ENCODE results near the gene GALK1. TPM values are rescaled to one million over a fixed set of nuclear protein-coding genes. Genes with fewer than 3 reads are reported as not detected.
"Not testable (repeated sequence)": the region's sequence is repeated elsewhere in the genome, so short reads cannot be mapped to it uniquely, and the experiment has no call there.

GALK1 gene
- total RNA-seq, 1 donor from 2014 or later, result 11.4 TPM

DNA sequence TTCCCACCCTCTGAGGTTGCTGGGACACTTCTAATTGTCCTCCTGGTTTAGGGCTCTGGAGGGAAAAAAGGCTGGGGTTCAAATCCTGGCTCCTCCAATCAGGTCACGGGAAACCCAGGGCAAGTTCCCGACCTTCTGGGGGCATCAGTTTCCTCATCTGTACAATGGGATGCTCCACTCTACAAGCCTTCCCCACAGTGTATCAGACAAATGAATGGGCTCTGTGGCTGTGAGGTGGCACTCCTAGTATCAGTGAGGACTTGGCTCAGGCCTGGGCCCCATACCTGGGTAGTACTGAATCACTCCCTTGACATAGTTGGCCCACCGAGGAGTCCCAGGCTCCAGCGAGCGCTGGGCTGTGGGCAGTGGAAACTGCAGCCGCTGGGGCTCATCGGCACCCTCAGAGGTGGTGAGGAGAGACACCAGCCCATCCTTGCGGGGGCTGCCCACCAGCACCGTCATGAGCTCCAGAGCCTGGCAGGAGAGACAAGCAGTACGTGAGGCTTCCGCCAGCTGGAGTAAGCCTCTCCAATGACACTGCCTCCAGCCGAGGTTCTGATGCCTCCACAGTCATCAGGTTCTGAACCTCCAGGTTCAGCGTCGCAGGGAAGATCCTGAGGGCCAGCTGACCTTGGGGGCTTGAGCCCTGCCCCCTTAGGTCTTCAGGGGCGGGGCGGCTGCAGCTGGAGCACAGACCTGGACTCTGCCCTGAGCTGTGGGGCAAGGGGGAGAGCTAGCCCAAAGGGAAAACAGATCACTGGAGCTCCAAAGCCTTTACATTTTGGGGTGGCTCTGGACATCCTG, 1.2 kb downstream of the GALK1 start:
- no peak for DNase-seq

DNA sequence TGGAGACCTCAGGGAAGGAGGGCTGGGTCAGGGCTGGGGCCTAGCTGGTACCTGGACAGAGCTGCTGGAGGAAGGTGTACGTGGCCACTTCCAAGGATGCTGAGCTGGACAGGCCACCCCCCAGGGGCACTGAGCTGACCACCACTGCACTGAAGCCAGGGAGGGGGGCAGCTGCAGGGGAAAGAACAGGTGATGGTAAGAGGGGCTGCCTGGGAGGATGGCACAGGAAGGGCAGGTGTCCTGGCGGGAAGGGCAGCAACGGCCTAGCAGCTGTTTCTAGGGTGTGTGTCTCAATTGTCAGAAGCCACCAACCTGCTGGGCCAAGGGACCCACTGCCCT, 1.8 kb downstream of the GALK1 start:
- no peak for DNase-seq

DNA sequence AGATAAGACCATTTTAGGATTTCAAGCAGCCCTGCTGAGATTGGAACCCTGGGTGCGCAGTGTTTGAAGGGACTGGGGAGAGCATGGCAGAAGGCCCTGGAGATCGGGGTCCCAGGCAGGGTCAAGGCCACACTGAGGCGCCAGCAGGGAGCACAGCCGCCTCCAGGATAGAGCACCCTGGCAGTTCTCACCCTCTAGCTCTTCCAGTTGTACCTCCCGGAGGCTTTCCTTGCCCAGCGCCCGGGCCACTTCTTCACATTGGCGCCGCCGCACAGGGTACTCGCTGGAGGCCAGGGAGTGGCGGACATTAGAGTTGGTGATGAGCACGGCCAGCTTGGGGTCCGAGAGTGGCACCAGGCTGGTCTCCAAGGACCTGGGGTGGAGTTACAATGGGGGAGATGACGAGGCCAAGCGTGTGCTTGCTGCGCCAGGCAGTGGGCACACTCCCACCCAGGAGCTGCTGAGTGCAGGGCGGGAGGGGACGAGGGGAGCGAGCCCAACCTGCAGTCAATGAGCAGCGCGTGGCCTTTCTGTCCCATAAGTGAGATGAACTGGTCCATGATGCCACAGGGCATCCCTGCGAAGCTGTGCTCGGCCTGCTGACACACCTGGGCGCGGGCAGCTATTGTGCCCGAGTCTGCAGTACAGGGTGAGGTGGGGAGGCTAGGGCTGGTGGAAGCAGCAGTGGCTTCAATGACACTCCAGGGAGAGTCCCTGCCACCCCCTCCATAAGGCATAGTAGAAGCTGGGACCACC, 2.3 kb downstream of the GALK1 start:
- DNase-seq, result no peak

DNA sequence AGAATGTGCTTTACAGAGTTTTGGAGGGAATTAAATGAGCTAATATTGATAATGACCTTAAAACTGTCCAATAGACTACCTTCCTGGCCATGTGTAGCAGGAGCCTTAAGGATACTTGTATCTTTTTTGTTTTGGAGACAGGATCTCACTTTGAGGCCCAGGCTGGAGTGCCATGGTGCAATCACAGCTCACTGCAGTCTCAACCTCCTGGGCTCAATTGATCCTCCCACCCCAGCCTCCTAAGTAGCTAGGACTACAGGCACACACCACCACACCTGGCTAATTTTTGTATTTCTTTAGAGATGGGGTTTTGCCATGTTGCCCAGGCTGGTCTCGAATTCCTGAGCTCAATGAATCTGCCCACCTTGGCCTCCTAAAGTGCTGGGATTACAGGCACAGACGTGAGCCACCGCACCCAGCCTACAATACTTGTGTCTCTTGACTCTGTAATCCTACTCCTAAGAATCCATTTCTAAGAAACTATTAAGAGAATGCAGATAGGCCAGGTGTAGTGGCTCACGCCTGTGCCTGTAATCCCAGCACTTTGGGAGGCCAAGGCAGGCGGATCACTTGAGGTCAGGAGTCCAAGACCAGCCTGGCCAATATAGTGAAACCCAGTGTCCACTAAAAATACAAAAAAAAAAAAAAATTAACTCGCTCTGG, 4.9 kb downstream of the GALK1 start:
- not testable (repeated sequence) for DNase-seq

DNA sequence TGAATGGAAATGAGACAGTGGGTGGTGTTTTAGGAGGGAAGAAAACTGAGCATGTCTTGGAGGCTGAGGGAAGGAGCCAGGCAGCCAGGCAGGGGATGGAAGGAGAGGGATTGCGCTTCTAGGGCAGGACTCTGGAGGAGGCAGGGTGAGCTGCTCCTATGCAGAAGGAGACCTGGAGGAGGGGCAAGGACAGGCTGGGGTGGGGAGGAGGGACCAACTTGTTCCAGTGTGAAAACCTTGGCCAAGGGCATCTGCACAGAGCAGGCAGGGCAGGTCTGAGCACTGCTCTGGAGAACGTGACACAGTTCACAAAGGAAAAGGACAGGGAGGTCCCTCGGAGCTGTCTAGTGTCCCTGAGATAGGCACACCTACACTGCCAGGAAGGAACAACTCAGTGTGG, 5.5 kb downstream of the GALK1 start:
- DNase-seq, result no peak

DNA sequence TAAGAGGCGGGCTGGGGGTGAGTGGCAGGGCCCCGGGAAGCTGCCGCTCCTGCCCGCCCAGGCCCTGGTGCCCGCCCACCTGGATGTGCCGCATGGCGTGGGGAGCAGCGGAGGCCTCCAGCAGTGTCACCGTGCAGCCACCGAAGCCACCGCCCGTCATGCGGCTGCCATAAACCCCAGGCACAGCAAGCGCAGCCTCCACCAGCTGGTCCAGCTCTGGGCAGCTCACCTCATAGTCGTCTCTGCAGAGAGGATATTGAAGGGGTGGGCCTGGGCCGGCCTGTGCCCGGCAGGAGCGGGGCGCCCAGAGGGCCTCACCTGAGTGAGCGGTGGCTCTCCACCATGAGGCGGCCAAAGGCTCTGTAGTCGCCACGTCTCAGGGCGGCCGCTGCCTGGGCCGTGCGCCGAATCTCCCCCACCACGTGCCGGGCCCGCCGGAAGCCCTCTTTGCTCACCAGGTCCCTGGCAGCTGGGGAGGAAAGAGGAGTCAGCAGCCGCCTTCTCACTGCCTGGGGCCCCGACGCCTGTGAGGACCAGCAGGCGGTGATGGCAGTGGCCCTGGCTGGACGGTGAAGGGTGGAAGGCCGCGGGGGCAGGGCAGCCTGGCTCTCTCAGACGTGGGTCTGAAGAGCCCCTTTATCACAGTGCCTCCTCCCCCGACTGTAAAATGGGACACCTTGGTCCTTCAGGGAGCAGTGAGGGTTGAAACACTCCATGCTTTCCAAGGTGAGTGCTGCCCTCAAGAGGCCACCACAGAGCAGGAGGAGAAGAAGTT, 6.7 kb downstream of the GALK1 start:
- no peak for DNase-seq

DNA sequence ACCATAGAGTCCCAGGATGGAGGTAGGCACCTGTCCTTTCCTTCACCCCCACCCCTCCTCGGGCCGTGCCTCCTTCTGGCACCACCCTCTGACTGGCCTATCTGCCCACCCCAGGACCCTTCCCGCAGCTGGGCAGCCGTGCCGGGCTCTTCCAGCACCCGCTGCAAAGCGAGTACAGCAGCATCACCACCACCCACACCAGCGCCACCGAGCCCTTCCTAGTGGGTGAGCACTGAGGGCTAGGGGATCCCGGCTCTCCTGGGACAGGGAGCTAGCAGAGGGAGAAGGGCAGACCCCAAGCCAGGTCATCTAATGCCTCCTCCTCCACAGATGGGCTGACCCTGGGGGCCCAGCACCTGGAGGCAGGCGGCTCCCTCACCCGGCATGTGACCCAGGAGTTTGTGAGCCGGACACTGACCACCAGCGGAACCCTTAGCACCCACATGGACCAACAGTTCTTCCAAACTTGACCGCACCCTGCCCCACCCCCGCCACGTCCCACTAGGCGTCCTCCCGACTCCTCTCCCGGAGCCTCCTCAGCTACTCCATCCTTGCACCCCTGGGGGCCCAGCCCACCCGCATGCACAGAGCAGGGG, 7.8 kb downstream of the GALK1 start:
- DNase-seq, result no peak

DNA sequence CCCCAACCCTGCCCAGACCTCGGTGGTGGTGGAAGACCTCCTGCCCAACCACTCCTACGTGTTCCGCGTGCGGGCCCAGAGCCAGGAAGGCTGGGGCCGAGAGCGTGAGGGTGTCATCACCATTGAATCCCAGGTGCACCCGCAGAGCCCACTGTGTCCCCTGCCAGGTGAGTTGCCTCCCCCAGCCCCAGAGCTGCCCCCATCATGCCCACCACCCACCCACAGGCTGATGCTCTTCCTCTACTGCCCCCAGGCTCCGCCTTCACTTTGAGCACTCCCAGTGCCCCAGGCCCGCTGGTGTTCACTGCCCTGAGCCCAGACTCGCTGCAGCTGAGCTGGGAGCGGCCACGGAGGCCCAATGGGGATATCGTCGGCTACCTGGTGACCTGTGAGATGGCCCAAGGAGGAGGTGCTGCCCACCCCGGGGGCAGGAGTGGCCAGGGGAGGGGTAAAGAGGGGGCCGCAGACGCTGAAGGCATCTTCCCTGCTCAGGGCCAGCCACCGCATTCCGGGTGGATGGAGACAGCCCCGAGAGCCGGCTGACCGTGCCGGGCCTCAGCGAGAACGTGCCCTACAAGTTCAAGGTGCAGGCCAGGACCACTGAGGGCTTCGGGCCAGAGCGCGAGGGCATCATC, 8.4 kb downstream of the GALK1 start:
- no peak for DNase-seq

DNA sequence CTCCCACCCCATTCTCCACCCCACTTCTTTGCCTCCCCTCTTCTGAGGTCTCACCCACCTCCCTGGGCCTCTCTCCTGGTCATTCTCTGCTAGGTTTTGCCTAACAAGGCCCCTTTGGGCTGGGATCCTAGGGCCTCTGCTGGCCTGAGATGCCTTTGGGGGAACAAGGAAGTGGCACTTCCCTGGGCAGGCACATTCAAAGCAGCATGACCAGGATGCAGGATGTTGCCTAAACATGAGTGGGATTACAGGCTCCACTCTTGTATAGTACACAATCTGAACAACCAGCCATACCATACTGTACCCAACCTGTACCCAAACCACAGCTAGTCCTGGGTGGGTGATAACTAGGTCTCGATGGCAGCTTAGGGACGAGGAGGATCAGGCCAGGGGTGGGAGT, 9.0 kb downstream of the GALK1 start:
- no peak for DNase-seq

DNA sequence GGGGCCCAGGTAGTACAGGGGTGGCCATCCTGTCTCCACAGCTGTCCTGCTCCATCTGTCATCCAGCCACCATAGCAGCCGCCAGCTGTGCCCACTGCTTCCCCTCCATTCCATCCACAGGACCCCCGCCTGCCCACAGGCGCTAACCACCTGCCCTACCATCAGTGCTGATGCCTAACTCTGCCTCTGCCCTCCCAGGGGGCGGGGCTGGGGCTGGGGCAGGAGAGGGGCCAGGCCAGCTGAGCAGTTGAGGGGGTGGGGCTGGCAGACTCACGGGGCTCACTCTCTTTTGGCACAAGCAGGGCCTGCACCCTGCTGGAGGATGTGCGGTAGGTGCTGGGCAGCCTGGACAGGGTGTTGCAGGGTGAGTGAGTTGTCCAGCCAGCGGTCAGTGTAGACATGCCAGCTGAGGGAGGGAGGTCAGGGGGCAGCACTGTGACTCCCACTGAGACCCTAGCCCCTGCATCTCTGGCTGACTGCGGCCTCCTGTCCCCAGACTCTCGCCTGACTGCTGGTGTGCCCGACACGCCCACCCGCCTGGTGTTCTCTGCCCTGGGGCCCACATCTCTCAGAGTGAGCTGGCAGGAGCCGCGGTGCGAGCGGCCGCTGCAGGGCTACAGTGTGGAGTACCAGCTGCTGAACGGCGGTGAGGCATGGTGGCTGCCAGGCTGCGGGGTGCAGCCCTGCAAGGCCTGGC, 9.6 kb downstream of the GALK1 start:
- DNase-seq, result no peak

DNA sequence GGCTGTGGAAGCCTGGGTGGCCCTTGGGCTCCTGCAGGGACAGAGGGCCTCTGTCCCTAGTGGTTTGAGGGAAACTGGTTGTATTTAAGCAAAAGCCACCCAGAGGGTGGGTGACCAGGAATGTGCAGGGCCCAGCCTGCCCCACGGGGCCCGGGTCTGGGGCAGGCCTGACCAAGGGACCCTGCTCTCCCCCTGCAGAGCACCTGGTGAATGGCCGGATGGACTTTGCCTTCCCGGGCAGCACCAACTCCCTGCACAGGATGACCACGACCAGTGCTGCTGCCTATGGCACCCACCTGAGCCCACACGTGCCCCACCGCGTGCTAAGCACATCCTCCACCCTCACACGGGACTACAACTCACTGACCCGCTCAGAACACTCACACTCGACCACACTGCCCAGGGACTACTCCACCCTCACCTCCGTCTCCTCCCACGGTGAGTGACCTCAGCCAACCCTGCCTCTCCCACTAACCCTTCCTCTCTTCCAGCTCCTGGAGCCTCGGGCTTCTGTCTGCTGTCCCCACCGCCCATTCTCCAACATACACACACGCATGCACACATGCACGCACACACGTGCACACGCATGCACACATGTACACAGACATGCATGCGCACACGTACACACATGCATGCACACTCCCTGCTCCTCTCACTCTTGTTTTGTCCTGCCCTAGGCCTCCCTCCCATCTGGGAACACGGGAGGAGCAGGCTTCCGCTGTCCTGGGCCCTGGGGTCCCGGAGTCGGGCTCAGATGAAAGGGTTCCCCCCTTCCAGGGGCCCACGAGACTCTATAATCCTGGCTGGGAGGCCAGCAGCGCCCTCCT, 10.4 kb downstream of the GALK1 start:
- no peak for DNase-seq

DNA sequence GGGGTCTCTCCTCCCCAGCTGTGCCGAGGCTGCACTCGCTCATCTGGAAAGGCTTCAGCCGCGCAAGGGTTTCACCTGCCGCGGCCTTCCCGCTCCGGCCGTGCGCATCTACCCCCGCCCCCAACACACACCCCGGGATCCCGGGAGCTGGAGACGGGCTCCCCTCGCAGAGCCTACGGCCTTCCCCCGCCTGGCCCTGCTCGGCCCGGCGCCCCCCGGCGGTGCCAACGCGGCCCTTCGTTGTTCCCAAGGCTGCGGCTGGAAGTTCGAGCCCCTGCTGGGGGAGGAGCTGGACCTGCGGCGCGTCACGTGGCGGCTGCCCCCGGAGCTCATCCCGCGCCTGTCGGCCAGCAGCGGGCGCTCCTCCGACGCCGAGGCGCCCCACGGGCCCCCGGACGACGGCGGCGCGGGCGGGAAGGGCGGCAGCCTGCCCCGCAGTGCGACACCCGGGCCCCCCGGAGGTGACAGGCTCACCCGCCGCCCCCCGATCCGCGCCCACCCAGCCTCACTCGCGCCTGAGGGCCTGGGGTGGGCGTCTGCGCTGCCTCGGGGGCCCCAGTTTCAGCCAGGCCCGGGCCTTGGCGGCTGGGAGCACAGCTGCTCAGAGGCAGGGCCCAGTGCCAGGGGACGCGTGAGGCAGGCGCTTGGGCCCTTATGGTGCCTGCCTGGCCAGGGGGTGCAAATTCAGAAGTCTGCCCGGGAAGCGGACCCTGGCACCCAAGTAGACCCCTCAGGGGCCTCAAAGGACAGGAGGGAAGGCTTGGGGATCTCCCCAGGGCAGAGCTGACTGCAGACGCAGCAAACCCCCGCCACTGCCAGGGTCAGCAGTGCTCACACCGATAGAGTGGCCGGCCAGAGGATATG, 11.2 kb downstream of the GALK1 start:
- peak; percentile 29 for DNase-seq

DNA sequence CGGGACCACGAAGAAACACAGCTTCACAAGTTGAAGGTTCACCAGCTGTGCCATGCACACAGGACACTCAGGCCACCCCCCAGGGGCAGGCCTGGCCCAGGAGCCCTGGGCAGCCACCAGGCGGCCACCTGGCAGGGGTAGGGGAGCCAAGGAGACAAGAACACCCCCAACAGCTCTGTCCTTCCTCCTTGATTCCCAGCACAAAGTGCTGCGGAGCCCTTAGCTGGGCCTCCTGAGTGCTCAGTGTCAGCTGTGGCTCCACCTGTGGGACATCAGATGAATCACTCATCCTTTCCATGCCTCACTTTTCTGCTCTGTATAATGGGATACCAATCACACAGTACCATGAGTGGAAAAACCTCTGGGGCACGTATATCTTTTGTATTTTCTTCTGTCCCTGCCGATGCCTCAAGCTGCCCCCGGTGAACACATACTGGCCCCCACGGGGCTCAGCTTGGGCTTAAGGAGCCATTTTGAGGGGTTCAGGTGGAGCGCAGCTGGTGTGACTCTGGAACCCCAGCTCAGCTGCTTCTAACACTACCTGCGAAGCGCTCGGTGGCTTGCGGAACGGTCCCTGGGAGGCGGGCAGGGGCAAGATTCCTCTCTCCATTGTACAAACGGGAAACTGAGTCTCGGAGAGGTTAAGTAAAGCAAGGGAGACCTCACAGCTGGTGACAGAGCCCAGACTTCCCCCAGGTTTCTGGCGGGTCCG, 12.0 kb downstream of the GALK1 start:
- DNase-seq, result no peak

DNA sequence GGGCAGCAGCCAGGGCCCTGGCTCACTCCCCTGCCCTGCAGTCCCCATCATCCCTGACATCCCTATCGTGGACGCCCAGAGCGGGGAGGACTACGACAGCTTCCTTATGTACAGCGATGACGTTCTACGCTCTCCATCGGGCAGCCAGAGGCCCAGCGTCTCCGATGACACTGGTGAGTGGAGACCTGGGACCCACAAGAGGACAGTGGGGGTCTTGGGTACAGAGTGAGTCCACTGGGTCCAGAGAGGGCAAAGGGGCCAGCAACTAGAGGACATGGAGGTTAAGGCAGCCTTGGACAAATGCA, 12.6 kb downstream of the GALK1 start:
- no peak for DNase-seq

DNA sequence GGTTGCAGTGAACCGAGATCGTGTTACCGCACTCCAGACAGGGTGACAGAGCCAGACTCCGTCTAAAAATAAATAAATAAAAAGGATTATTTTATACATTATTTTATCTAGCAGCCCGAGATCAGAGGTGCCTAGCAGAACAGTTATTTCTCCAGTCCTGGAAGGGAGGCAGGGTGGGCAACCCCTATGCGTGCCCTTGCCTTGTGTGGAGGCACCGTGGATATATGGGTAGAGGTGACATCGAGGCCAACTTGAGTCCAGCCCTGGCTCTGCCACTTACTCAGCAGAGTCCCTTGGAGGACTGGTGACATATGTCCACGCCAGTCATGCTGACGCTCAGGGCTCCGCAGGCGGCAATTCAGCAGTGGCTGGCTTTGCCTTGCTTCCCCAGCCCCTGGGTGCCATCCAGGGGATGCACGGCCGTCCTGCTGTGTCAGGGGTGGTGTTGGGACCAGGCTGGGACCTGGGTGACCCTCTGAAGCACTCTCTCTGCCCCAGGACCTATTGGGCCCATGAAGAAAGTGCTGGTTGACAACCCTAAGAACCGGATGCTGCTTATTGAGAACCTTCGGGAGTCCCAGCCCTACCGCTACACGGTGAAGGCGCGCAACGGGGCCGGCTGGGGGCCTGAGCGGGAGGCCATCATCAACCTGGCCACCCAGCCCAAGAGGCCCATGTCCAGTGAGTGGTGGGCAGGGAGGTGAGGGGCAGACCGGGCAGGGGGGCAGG, 13.2 kb downstream of the GALK1 start:
- DNase-seq, result no peak

DNA sequence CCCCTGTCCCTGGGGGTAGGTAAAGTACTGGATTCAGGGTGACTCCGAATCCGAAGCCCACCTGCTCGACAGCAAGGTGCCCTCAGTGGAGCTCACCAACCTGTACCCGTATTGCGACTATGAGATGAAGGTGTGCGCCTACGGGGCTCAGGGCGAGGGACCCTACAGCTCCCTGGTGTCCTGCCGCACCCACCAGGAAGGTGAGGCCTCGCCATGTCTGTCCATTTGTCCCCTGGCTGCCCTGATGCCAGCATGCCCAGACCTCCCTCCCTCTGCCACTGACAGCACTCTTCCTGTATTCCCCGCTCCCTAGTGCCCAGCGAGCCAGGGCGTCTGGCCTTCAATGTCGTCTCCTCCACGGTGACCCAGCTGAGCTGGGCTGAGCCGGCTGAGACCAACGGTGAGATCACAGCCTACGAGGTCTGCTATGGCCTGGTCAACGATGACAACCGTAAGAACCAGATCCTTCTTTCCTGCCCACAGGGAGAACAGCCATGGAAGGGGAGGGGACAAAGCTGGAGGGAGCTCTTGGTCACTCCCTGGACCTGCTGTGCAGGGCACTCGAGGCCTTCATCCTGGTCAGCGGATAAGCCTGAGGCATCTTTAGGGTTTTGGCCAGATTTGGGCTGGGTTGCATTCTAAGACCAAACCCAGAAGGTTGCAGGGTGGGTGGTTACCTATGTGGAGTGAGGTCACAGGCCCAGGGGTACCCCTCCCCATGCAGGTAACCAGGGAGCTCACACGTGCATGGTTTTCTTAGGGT, 14.2 kb downstream of the GALK1 start:
- DNase-seq, result no peak
